Hematopoietic multipotent progenitor cell treated with erythropoietin and hydrocortisone succinate and interleukin-3 and kit ligand, for 6 days (in vitro differentiated cells): ENCODE results near the gene ZNF611.
"Not testable (repeated sequence)": the region's sequence is repeated elsewhere in the genome, so short reads cannot be mapped to it uniquely, and the experiment has no call there.

Experiments
- DNase-seq: peaks from one replicate; pipeline ENCODE4 v3.0.0-alpha.2; 2015

ZNF611 gene

GRCh38 chr19:52715902-52716301 is 18.9 kb downstream of the ZNF611 start:
- not testable (repeated sequence) for DNase-seq

- not testable (repeated sequence) for DNase-seq
Observed at GRCh38 chr19:52715330-52715729, 19.5 kb downstream of the ZNF611 start.

DNA sequence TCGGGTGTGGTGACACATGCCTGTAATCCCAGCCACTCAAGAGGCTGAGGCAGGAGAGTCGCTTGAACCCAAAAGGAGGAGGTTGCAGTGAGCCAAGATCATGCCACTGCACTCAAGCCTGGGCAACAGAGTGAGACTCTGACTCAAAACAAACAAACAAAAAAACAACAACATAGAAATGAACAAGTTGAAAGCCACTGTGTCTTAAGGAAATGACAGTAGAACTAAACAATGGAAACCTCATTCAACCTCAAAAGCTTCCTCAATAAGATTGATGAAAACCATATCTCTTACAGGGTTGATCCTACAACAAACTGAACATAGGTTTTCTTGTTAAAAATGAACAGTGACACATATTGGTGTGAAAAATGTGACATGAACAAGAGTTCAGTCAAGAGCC is 21.8 kb downstream of the ZNF611 start:
- DNase-seq = not testable (repeated sequence)

GRCh38 chr19:52711661-52712060 is 23.2 kb downstream of the ZNF611 start:
- DNase-seq = not testable (repeated sequence)

- DNase-seq = no peak
Observed at GRCh38 chr19:52710538-52710937, 24.3 kb downstream of the ZNF611 start.

DNA sequence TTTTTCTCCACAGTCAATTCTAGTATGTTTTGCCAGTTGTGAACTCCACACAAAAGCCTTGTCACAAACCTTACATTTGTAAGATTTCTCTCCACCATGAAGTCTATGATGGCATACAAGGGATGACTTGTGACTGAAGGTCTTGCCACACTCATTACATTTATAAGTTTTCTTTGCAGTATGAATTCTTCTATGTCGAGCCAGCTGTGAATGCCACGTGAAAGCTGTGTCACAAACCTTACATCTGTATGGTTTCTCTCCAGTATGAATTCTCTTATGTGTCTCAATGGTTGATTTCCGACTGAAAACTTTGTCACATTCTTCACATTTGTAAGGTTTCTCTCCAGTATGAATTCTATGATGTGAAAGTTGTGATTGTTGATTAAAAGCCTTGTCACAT is 29.2 kb downstream of the ZNF611 start:
- DNase-seq = not testable (repeated sequence)

GRCh38 chr19:52703917-52704316 is 30.9 kb downstream of the ZNF611 start:
- no peak for DNase-seq

GRCh38 chr19:52700673-52701072 is 34.2 kb downstream of the ZNF611 start:
- DNase-seq = no peak

DNA sequence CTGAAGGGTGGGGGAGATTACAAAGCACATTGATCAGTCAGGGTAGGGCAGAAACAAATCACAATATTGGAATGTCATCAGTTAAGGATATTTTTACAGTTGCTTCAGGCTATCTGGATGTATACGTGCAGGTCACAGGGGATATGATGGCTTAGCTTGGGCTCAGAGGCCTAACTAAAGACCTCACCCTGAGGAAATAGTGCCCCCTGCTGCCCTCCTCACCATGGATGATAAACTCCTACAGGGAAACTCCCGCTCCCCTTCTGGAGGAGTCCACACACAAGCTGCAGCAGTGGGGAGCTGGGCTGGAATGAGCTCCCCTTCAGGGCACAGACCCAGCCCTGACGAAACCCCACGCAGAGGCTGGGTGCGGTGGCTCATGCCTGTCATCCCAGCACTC is 35.3 kb downstream of the ZNF611 start:
- DNase-seq = peak; percentile 29

DNA sequence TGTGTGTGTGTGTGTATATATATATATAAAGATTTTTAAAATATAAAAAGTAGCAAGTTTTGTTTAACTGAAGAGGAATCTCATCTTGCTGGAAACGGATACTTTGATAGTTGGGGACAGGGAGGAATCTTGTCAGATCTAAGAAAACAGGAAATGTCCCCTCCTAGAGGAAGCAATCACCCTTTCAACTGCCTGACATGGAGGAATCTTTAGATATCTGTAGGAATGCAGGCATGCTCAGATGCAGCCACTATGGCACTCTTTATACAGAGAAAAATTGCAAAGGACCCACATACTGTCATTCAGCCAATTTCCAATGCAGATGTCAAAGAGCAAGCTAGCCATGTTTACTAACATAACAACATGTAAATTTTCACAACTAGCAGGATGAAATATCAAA is 38.8 kb downstream of the ZNF611 start:
- no peak for DNase-seq

DNA sequence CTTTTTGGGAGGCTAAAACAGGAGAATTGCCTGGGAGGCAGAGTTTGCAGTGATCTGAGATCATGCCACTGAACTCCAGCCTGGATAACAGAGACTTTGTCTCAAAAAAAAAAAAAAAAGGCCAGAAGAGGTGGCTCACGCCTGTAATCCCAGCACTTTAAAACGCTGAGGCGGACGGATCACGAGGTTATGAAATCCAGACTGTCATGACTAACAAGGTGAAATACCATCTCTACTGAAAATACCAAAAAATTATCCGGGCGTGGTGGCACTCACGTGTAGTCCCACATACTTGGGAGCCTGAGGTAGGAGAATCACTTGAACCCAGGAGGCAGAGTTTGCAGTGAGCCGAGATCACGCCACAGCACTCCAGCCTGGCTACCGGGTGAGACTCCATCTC is 39.9 kb downstream of the ZNF611 start:
- no peak for DNase-seq

DNA sequence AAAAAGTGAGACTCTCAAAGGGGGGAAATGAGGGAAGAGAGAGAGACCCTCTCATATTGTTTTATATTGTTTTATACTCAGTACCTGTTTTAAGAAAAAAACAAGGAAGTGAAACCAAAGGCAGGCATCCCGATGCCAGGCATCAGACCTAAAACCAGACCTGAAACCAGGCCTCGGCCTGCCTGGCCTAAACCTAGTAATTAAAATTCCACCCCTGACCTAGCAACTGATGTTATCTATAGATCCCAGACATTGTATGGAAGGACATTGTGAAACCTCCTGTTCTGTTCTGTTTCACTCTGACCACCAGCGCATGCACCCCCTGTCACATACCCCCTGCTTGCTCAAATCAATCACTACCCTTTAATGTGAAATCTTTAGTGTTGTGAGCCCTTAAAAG is 40.6 kb downstream of the ZNF611 start:
- DNase-seq = not testable (repeated sequence)

GRCh38 chr19:52692431-52693008 is 42.3 kb downstream of the ZNF611 start:
- DNase-seq = peak; percentile 73

DNA sequence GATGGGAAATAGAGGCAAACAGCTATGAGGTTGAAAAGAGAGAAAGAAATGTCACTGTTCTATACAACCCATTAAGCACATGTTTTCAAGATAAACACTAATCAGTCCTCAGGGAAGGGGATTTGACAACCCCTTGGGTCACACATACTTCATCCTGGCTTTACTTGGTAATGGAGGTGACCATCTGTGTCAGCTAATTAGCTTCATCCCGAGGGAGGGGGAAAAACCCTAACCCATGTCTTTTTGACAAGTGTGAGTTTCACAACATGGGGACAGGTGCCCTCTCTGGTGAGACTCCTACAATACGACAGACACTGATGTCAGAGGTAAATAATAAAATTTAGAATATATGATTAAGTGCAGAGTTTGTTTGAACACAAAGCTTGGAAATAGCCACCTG is 43.1 kb downstream of the ZNF611 start:
- DNase-seq = no peak

DNA sequence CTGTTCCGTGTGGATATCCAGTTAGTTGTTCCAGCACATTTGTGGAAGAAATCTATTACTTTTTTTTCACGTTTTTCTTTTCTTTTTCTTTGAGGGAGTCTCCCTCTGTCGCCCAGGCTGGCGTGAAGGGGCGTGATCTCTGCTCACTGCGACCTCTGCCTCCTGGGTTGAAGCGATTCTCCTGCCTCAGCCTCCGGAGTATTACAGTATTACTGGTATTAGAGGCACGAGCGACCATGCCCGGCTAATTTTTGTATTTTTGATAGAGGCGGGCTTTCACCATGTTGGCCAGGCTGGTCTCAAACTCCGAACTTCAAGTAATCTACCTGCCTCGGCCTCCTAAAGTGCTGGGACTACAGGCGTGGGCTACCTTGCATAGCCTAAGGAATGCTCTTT is 43.6 kb downstream of the ZNF611 start:
- peak; percentile 39 for DNase-seq

DNA sequence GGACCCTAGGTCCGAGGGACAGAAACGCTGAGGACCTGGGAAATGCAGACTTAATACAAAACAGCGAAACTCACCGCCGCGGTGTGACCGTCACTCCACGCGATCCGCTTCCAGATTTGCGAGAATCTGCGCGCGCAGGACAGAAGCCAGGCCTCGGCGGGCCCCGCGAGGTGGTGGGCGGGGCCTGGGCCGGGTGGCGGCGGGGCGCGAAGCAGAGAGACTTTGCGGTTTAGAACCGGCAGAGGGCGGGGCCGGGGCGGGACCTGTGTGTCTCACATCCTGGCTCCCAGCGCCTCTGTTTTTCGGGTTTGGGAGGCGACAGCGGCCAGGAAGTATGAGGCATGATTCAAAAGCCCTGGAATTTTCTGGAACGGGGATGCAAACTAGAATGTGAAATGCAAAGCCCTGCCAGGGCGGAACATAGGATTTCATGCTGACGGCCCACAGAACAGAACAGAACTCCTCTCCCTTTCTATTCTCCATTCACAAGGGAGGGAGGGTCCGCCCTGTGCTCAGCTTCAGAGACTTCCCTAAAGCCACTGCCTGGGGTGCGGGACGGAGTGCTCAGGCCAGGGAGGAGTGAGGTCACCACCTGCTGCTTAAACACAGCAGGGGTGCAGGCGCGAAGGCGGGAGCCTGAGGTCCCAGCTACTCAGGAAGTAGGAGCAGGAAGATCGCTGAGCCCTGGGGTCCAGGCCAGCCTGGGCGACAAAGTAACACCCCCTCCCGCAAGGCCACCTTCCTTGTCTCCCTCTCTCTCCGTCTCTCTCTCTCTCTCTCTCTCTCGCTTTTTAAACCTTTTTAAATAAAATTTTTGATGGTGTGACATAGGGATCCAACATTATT is 44.3 kb downstream of the ZNF611 start:
- DNase-seq = peak; percentile 96

DNA sequence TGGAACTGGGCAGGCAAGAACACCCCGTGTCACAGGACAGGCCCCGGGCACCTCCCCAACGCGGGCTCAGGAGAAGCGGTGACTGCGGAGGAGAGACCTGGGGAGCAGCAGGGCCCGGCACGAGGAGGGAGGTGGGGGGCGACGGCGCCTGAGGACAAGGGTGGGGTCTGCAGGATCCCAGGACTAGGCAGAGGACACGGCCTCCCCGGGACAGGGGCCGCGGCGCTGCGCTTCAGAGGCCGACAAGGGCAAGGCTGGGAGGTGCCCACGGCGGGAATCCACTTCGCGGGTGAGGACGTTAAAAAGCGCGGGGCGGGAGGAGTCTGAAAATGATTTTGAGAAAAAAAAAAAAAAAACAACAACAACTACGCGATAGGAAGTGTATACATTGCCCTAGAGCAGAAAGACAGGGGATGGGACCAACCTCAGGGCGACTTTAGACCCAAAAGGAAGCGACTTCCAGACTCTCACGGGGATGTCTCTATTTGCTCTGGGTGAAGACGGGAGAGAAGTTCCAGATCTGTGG is 44.9 kb downstream of the ZNF611 start:
- no peak for DNase-seq

- peak; percentile 49 for DNase-seq
Observed at GRCh38 chr19:52688925-52689796, 45.7 kb downstream of the ZNF611 start.

DNA sequence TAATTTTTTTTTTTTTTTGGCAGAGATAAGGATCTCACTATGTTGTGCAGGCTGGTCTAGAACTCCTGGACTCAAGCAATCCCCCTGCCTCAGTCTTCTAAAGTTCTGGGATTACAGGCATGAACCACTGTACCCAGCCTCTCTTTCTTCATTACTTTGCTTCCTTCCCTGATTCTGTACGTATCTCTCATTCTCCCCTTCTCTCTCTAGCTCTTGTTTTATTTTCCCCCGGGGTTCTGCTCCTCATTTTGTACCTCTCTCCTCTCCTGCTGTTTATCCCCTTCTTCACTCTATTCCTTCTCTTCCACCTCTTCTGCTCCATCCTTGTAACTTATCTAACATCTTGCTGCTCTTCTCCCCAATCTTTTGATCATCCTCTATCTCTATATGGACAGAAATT is 46.5 kb downstream of the ZNF611 start:
- no peak for DNase-seq

GRCh38 chr19:52687684-52688083 is 47.2 kb downstream of the ZNF611 start:
- no peak for DNase-seq

GRCh38 chr19:52685811-52686210 is 49.0 kb downstream of the ZNF611 start:
- no peak for DNase-seq

GRCh38 chr19:52681216-52681615 is 53.6 kb downstream of the ZNF611 start:
- not testable (repeated sequence) for DNase-seq

- peak; percentile 18 for DNase-seq
Observed at GRCh38 chr19:52679598-52679997, 55.2 kb downstream of the ZNF611 start.
